Right renal cortex interstitium (tissue), 3 donors: ENCODE results near the gene CCNB3. TPM values are rescaled to one million over a fixed set of nuclear protein-coding genes. Genes with fewer than 3 reads are reported as not detected.
"Not testable (repeated sequence)": the region's sequence is repeated elsewhere in the genome, so short reads cannot be mapped to it uniquely, and the experiment has no call there.

Experiments used
- DNase-seq, 3 donors: peaks; one replicate each; pipeline ENCODE4 v3.0.0-alpha.2; 2013; ENCODE audit warnings: low read depth in 3 of 3, low spot score in 2 of 3
- polyA plus RNA-seq, 3 donors: library from polyadenylated mRNA; unstranded; fragments of 120-200 nt; gene quantifications; one replicate each; pipeline ENCODE4 v1.2.1, GENCODE V29; 2013; ENCODE audit not compliant: insufficient read length in 3 of 3

Gene CCNB3
- polyA plus RNA-seq, 3 donors = 0.93 to 1.4 (median 1.4) TPM

DNA sequence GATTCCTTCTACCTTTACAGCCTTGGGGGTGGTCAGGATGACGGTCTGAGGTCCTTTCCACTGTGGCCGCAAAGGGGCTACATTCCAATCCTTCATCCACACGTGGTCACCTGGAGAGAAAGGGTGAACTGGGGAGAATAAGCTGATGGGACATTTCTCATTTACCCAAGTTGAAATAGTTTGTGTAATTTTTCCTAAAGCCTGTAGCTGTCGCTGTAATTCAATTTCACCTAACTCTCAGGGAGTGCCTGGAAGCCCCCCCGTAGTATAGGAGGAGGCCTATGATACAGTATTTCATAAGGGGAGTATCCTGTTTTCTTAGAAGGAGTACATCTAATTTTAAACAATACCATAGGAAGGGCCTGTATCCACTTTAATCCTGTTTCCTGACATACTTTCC lies 128.1 kb downstream of the CCNB3 start:
- not testable (repeated sequence) for DNase-seq

GRCh38 chrX:50333308-50333707 lies 128.7 kb downstream of the CCNB3 start:
- no peak for DNase-seq

DNA sequence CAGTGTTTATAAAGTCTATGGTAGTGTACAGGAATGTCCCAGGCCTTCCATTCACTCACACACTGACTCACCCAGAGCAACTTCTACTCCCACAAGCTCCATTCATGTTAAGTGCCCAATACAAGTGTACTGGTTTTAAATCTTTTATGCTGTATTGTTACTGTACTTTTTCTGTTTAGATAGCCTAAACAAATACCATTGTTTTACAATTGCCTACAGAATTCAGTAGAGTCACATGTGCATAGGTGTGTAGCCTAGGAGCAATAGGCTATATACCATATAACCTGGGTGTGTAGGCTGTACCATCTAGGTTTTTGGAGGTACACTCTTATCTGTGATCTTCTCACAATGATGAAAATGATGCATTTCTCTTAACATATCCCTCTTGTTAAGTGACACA lies 139.4 kb downstream of the CCNB3 start:
- DNase-seq = no peak

DNA sequence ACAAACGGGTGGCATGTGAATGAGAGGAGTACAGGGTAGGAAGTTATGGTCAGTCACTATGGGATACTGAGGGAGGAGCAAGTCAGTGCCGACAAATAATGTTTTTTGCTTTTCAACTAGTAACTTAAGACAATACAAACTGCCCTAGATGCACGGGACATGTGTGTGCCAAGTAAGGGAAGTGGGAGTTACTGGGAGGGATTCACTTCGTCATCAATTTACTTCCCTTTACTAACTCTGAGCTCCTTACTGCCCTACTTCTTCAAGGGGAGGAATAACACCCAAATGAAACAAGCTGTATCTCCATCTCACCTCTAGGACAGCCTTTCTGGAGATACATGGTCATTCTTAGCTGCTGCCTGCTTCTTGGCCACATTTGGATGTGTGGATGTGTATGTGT lies 168.4 kb downstream of the CCNB3 start:
- no peak for DNase-seq

- DNase-seq = no peak
Measured at GRCh38 chrX:50375481-50376267, 171.1 kb downstream of the CCNB3 start.

GRCh38 chrX:50381729-50382415 lies 177.3 kb downstream of the CCNB3 start:
- DNase-seq = no peak

DNA sequence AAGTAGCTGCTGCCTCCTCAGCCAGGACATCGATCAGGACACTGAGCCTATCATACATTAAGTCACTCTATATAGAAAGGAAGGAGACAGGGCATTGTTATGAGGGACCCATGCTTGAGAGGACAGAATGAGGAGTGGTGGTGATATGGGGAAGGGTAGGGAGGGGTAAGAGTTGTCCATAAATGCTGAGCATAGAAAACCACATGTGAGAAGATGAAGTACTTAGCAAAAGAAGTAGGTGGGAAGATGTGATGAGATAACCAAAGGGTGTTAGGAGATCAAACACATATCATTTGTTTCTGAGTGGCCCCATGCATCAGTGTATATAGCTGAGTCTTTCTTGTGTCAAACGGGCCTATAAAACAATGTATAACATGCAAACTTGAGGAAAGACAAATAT lies 182.0 kb downstream of the CCNB3 start:
- DNase-seq = no peak

DNA sequence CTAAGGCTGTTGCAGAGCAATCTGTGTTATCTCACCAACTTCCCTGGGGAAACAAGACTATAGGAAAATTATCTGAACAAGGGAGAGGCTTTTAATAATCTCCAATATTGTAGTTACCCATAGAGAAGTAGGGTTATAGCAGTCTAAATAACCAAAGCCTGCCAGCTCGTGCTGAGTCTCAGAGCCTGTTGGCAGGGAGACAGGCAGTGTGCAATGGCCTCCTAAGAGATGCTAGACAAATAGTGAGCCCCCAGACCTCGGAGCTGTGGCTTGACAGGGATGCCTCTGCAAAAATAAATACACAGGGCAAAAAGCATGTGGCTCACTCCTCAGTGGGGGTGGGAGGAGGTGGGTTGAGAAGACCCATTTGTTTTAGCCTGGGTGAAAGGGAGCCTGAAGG lies 189.3 kb downstream of the CCNB3 start:
- no peak for DNase-seq

Other genes with a start within 250 kb of the CCNB3 start
- gene AKAP4, start 3.8 kb upstream of the CCNB3 start, polyA plus RNA-seq = under 1 TPM; 0.07 to 0.15 (median 0.12) TPM